ENCODE data around the gene ZNF846. TPM values are rescaled to one million over a fixed set of nuclear protein-coding genes. Genes with fewer than 3 reads are reported as not detected.

ZNF846 gene
- 10 to 100 TPM; 11.7 to 24.4 (median 20.9) TPM for total RNA-seq

DNA sequence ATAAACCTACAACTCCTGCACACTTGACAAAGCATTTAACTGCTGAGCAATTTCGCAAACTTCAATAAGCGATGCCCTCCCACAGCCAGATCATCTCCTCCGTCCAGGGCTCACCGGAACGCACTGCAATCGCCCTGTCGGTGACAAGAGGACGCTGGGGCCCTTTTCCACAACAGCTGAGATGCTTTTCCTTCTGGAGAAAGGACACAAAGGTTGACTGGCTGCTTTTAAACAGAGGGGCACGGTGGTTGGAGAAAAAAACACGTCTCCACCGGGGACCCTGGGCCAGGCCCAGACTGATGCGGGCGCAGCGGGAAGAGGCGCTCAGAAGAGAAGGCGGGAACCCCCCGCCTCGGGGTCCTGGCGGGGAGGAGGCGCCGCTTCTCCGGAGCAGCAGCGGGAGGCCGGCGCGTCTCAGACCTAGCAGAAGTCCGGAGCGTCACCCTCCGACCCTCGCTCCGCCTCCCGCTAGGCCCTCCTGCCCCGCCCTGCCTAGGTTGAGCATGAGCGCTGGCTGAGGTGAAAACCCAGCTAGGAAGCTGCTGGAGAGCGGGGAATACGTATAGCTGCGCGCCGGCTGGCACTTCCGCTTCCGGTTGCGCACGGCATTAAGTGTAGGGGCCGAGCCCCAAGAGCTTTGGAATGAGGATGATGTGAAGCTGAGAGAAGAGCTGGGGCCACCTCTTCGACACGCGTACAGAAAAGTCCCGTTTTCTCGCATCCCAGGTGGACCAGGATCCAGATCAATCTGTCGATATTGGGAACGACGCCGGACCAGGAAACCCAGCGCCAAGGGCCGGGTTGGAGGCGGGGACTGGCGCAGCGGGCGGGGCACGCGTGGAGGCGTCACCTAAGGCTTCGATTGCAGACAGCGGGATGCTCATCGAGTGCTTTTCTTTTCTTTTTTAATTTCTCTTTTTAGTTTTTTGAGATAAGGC lies at the start of gene ZNF846:
TSS of gene ZNF846 (minus strand) at position 564 of the 938 bp plus-strand sequence. CDS start 3,788 bp downstream, outside the sequence.
- TF ChIP-seq, protein P1, sequence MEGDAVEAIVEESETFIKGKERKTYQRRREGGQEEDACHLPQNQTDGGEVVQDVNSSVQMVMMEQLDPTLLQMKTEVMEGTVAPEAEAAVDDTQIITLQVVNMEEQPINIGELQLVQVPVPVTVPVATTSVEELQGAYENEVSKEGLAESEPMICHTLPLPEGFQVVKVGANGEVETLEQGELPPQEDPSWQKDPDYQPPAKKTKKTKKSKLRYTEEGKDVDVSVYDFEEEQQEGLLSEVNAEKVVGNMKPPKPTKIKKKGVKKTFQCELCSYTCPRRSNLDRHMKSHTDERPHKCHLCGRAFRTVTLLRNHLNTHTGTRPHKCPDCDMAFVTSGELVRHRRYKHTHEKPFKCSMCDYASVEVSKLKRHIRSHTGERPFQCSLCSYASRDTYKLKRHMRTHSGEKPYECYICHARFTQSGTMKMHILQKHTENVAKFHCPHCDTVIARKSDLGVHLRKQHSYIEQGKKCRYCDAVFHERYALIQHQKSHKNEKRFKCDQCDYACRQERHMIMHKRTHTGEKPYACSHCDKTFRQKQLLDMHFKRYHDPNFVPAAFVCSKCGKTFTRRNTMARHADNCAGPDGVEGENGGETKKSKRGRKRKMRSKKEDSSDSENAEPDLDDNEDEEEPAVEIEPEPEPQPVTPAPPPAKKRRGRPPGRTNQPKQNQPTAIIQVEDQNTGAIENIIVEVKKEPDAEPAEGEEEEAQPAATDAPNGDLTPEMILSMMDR (IDR thresholded peaks at IDR 0.05; ENCODE audit: low read depth): no peak

GRCh38 chr19:9818175-9818733 lies 49.7 kb upstream of the ZNF846 start:
- TF ChIP-seq, protein P1 (IDR thresholded peaks at IDR 0.05; ENCODE audit: low read depth): no peak

DNA sequence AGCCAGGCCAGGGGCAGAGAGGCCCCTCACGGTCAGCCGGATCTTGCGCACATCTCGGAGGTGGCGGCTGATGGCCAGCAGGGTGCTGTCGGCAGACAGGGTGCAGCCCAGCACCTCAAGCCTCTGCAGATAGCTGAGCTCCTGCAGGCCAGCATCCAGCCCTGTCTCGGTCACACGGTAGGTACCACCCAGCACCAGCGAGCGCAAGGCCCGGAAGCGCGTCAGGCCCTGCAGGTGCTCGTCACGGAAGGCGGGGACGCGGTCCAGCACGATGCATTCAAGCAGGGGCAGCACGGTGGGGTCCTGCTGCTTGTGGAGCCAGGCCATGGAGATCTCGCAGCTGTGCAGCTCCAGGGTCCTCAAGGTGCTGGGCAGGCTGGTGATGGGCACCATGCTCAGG lies 42.6 kb upstream of the ZNF846 start:
- TF ChIP-seq, protein P1 (IDR thresholded peaks at IDR 0.05; ENCODE audit: low read depth): no peak

DNA sequence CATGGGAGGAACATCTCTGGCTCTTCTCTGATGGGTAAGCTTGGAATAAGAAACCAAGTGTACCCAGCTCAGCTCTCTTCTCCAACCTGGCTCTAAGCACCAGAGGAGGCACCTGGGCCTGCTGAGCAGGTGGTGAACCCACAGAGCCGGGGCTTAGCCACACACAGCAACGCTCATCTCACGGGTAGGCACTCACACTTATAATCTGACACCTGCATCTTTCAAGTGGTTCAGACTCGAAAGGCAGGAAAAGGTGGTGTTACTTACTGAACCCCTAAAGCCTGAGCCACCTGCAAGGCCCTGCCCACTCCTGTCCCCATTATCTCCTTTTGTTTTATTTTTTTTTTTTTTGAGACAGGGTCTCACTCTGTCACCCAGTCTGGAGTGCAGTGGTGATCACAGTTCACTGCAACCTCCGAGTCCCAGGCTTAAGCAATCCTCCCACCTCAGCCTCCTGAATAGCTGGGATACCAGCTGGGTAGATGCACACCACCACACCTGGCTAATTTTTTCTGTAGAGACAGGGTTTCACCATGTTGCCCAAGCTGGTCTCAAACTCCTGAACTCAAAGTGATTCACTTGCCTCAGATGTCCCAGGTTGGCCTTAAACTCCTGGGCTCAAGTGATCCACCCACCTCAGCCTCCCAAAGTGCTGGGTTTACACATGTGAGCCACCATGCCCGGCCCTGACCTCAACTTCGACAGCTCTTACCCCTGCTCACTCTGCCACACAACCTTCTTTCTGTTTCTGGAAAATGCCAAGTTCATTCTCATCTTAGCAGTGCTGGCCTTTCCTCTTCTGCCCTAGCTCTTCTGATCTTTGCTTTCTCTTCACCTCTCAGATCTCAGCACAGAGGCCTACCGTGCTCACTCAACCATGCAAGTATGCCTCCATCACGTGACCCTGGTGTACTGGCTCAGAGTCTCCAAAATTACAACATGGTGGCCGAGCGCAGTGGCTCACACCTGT lies 40.6 kb upstream of the ZNF846 start:
- TF ChIP-seq, protein P1 (IDR thresholded peaks at IDR 0.05; ENCODE audit: low read depth): no peak

GRCh38 chr19:9806803-9807202 lies 38.3 kb upstream of the ZNF846 start:
- TF ChIP-seq, protein P1 (IDR thresholded peaks at IDR 0.05; ENCODE audit: low read depth): no peak

GRCh38 chr19:9801976-9802375 lies 33.4 kb upstream of the ZNF846 start:
- TF ChIP-seq, protein P1 (IDR thresholded peaks at IDR 0.05; ENCODE audit: low read depth): no peak
